NCI-H2081 treated with DMSO at 0.1 percent for 48 hours (cell line): ENCODE results near the gene BCAR1.

Experiments used
- DNase-seq: peaks from one replicate; lab custom pipeline; 2025; lab: John Stamatoyannopoulos, UW

The BCAR1 gene

DNA sequence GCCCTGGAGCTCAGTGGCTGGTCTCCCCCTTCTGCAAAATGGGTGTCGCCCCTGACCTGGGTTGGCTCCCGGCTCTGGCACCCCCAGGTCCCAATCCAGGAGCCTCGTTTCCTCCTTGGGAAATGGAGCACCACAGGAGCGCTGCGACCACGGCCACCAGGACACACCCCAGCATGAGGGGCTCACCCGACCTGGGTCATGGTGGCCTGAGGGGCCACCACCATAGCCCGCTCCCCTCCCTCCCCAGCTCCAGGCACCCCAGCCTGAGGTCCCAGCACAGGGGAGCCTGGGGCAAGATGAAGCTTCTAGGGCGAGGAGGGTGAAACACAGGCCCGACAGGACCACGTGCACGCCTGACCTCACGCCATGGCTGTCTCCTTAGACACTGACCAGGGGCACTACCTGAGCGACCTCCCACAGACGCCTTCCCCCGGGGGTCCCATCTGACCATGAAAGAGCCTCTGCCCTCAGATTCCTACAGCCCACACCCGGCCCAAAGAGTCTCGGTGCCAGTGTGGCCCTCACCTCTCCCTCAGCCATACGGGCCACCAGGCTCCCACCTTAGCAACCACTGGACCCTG, 11.8 kb downstream of the BCAR1 start:
- no peak for DNase-seq

DNA sequence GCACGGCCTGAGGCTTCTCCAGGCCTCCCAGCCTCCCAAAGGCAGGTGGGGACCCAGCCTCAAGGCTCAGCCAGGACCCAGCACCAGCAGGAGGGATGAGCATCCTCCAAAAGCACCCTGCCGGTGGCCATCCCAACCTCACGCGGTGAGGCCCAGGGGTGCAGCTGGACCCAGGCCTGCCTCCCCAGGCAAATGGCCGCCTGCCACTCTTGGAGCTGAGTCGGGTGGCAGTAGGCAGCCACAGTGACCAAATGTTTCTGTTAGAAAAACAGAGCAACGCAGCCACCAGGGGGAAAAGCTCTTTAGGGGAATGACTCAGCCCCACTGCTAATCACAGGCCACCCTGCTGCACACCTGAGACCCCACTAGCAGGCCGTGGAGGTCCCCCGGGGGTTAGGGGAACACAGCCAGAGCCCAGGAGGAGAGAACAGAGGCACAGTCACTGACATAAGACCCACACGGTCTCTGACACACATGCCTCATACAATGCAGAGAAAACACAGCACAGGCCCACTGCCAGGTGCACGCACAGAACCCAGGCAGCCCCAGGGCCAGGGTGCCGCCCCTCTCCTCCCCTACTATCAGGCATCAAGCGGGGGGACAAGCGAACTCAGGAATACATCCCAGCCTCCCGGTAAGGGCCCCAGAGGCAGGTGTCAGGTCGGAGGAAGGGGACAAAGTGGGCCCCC, 12.4 kb downstream of the BCAR1 start:
- no peak for DNase-seq

DNA sequence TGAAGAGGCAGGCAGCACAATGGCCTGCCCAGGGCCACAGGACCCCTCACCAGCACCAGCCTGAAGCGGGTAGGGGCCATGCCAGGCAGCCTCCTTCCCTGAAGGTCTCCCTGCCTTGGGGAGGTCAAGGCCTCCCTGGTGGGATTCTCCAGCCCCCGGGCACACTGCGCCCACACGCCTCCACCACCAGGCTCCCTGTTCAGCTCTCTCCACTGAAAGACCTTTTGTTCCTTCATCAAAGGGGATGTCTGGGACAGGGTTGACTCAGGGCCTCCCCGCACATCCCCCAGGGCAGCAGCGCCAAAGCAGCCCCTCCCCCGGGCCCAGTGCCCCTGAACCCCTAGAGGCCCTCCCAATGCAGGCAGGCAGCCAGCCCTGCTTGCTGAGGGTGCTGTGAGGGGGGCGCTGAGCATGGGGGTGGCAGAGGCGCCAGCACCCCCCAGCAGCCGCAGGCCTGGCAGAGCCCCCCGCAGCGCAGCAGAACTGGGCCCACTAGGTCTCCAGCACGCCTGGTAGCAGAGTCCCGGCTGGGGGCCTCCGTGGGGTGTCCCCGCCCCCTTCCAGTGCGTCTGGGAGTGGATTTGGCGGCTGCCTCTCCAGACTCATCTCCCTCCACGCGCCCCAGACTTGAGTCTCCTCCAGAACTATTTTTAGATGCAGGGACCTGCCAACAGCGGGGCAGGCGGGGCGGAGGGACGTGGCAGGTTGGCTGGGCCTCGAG, 13.1 kb downstream of the BCAR1 start:
- DNase-seq: no peak

- no peak for DNase-seq
Observed at GRCh38 chr16:75237398-75238131, 13.9 kb downstream of the BCAR1 start.

DNA sequence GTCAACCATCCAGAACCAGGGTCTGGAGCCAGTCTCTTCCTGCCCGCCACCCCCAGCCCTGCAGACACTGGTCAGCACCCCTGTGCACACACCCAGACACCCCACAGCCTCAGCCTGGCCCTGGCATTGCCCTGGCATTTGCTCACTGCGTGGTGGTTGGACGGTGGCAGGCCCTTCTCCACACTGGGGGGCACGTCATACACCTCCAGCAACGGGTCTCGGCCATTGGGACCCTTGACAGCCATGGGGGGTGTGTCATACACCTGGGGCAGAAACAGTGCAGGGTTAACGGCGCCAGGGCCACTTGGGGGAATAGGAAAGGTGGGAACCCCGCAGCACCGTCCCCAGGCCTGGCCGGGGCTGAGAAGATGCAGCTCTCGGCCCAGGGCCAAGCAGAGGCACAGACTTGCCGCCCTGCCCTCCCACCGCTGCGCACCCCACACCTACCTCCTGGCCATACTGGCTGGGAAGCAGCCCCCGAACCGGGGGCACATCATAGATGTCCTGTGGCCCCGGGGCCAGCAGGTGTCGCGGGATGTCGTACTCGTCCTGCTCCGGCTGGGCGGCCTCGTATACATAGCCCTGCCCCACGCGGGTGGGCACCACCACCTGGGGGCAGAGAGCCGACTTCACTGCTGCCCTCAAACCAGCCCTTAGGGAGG, 14.6 kb downstream of the BCAR1 start:
- DNase-seq: no peak

DNA sequence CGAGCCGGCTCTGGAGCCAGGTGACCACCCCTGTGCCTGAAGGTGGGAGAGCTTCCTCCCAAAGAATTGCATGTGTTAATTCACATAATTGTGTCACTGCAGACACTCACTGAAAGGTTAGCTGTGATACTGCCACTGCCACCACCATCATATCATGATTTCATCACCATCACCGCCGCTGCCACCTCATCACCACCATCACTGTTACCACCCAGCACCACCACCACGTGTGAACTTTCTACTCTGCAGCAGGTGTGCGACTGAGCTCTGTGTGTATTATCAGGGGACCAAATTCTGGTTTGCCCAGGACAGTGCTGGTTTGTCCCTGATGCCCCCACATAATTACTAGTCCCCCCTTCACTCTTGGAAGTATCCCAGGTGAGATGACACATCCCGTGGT, 15.2 kb downstream of the BCAR1 start:
- no peak for DNase-seq

- no peak for DNase-seq
Observed at GRCh38 chr16:75235721-75236193, 15.7 kb downstream of the BCAR1 start.

- DNase-seq: no peak
Observed at GRCh38 chr16:75234856-75235696, 16.3 kb downstream of the BCAR1 start.

GRCh38 chr16:75233611-75233938, 17.8 kb downstream of the BCAR1 start:
- no peak for DNase-seq

- DNase-seq: no peak
Observed at GRCh38 chr16:75231570-75231969, 19.9 kb downstream of the BCAR1 start.

GRCh38 chr16:75230471-75231110, 20.8 kb downstream of the BCAR1 start:
- DNase-seq: no peak

DNA sequence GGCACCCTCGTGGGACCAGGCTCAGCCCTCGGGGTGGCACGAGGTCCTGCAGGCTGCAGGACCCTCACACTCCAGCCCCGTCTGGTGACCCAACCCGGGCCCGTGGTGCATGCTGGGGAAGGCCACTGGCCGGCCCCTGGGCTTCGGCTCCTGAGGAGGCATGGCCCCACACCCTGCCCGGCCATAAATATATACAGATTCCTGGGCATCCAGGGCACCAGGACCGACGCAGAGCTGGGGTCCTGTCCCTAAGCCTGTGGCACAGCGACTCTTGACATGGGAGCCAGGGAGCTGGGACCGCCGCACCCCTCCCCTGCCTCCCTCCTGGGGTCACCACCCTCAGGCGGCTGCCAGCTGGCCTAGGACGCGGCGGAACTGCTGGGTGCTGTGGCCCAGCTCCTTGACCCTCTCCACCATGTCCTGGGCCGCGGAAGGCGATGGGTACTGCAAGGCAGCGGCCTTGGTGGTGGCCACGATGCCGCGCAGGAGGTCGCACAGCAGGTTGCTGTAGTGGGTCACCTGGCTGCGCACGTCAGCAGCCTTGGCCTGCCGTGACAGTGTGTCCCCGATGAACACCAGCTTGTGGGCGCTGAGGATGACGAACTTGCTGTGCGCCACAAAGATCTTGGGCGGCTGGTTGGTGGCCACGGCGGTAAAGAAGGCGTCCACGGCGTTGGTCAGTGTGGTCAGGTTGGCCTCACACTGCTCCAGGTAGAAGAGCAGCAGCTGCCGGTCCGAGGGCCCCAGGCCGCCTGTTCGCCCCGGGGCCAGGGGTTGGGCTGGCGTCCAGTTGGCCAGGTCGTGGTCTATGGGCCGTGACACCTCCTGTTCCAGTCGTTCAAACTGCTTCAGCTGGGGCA, 22.0 kb downstream of the BCAR1 start:
- no peak for DNase-seq

GRCh38 chr16:75228143-75228976, 23.1 kb downstream of the BCAR1 start:
- no peak for DNase-seq

DNA sequence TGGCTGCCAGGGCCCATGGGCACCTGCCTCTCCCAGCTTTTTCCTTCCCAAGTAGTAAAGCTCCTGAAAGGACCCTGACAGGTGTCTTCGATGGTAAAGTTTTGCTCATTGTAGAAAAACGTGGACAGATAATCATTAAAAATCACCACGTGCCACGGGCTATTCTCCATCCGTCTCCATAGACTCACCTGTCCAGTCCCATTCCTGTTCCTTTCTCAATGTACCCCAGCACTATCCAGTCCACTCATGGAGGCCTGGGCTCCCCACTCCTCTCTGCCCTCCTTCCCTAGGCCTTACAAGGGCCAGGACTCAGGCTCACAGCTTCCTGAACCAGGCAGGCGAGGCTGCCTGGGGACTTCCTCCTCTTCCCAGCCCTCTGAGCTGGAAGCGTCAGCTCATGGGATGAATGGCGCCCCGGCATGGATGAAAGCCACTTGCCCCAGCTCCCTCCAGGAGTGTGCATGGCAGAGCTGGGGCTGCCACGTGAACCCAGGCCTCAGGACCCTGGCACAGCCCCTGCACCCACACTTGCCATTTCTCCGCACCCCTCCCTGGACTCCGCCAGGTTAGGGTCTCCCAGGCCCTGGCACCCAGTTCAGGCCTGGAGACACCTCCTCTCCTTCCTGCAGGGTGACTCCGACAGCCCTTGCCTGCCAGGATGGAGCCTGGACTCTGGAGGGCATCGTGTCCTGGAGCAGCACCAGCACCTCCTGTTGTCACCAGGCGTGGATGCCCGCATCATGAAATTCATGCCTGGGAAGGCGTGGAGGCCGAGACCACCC, 23.9 kb downstream of the BCAR1 start:
- DNase-seq: no peak

DNA sequence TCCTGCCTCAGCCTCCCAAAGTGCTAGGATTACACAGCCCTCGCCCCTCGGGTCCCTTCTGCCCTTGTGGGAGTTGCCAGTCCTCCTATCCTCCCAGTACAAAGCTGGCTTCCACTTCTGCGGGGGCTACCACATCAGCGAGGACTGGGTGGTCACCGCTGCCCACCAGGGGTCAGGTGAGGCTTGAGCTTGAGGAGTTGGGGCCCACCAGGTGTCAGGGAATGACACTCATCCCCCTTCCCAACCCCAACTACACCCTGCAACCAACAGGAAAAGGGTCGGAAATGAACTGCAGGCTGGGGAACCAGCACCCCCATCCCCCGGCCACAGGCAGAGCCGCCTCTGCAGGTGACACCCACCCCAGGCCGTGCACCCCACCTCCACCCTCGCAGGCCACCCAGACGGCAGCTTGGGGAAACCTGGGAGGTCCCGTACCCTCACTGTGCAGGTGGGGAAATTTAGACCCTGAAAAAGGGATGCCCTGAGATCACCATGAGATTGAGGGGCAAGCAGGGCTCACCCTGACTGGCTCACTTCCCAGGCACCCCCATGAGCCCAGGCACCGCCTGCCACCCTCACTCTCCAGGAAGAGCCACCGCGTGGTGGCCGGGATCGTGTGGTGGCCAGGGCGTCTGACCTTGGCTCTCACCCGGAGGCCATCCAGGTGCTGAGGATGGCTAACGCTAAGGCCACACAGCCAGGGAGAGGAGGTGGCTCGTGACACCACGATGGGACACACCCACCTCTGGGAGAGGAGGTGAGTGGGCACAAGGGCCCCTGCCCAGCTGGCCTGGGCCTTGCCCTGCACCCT, 24.7 kb downstream of the BCAR1 start:
- no peak for DNase-seq

DNA sequence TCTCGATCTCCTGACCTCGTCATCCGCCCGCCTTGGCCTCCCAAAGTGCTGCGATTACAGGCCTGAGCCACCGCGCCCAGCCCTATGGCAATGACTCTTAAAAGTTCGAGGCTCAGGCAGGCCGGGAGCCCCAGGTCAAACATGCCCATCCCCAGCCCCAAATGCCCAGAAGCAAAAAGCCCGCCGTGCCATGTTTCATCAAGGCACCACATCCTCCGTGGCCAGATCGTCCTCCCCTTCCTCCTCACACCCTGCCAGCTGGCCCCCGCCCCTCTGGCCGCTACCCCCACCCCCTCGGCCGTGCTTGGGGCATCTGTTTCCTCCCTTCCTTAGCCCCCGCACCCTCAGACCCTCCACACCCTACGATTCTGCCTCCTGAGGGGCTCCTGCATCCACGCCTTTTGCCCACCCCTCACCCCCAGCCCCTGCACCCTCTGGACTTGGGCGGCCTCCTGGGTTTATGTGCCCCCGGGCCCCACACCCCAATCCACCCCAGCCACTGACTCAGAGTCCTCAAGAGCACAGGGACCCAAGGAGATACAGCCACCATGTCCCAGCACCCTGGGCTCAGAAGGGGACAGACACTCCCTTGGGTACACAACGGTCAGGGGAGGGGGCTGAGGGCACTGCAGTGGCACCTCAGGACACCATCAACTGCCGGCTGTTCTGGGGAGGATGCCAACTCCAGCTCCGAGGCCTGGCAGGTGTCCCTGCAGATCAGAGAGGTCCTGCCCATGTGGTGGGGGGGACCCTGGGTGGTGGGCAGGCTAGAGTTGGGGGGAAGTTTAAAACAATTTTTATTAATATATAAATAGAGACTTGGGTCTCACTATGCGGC, 25.5 kb downstream of the BCAR1 start:
- DNase-seq: no peak
